GM12872 (cell line): ENCODE measurements around the gene ATP13A4.

ENCODE experiments used
- TF ChIP-seq, protein P1 (sequence below): IDR thresholded peaks from 3 replicates; pipeline ENCODE4 v1.5.1; 2011; ENCODE audit warnings: low read depth, mild to moderate bottlenecking, low read length, moderate library complexity; ENCODE audit not compliant: insufficient read depth

The ATP13A4 gene

DNA sequence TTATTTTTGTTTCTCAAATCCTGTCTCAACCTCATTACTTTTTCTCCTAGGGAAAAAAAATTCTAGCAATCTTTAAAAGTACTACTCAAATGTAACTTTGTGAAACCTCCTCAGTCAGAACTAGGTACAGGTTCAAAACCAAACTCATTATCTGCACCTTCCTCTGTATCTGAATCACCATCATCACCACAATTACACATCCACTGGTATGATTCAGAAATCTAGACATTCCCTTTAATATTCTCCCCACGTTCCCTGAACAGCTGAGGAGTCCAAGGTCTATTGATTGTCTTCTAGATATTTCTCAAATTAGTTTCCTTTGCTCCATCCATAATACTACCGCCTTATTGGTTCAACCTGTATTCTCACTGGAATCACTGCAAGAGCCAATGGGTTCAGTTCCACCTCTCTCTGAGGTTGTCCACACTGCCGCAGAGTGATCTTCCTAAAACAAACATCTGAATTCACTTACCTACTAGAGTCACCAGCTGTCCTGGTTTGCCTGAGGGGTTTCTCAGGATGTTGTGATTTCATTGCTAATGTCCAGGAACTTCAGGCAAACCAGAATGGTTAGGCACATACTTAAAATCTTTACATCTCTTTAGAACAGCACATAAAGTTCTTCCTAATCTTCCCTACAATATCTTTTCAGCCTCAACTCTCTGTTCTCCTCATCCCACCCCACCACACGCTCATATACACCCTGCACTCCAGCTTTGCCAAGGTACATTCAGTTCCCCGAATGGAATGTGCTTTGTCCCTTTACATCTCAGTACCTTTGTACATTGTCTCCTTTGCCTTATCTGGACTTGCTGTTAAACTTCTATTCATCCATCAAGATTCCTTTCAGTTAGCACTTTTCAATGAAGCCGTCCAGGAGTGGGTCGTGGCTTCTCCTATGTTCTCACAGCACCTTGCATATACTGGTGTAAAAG is 24.2 kb downstream of the ATP13A4 start:
- TF ChIP-seq, protein P1, sequence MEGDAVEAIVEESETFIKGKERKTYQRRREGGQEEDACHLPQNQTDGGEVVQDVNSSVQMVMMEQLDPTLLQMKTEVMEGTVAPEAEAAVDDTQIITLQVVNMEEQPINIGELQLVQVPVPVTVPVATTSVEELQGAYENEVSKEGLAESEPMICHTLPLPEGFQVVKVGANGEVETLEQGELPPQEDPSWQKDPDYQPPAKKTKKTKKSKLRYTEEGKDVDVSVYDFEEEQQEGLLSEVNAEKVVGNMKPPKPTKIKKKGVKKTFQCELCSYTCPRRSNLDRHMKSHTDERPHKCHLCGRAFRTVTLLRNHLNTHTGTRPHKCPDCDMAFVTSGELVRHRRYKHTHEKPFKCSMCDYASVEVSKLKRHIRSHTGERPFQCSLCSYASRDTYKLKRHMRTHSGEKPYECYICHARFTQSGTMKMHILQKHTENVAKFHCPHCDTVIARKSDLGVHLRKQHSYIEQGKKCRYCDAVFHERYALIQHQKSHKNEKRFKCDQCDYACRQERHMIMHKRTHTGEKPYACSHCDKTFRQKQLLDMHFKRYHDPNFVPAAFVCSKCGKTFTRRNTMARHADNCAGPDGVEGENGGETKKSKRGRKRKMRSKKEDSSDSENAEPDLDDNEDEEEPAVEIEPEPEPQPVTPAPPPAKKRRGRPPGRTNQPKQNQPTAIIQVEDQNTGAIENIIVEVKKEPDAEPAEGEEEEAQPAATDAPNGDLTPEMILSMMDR, result no peak

DNA sequence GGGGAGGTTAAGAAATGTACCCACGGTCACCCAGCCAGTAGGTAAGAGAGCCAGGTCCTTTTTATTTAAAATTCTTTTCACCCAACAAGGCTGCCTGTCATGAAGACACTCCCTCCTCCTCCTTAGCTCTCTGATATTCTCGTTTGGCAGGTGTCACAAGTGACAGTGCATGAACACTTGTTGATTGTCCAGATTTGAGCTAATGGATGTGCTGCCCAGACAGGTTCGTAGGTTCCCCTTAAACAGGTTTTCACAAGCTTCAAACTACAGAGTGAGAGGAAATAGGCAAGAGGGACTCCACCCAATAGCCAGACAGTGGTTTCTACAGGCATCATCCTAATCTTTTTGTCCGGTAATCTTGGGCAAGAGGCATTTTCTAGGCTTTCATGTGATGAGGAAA is 32.2 kb downstream of the ATP13A4 start:
- TF ChIP-seq, protein P1, result no peak

DNA sequence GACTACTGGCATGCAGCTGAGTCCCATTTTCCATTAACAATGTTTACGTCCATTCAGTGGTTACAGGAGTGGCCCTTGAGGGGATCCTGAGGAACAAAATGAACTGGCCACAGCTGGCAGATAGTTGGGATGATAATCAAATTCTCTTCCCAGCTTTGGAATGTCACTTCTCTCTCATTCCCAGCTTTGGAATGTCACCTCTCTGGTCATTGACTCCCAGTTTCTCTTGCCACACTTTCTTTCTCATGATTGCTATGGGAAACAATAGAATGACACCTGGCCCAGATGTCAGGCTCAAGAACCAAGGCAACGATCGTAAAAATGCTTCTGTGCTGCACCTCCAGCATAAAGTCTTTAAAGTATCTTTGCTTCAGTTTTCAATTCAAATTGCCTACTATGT is 34.0 kb downstream of the ATP13A4 start:
- TF ChIP-seq, protein P1, result no peak

DNA sequence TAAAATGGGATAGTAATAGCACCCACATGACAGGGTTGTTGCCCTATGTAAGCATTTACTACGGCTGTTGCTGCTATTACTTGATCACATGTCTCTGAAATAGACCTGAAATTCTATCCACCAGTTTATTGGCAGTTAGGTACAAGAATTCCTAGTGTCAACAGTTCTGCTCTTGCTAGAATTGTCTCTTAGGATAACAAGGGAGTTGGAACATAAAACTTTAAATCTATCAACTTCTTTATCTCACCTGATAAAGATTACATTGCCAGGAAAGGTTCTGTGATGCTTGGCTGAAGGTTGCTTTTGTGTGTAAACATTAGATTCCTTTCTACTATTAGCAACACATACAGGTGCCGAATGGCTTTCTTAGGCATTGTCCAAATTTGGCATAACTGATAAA is 38.7 kb downstream of the ATP13A4 start:
- TF ChIP-seq, protein P1, result no peak

DNA sequence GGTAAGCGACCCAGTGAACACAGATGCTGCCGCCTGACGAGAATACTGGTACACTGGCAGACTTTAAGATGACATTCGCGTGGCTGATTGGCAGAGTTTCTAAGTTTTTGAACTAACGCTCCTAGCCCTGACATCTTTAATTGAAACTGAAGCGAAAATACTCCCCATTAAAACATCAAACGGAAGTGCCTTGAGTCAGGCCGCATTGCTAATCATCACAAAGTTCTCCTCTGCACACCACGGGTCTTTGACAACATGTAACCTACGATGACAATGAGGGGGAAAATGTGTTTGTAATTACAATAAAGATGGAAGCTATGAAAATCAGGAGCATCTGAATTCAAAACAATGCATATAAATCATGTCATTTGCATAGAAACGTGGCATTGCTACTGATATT is 44.5 kb downstream of the ATP13A4 start:
- TF ChIP-seq, protein P1, result no peak

DNA sequence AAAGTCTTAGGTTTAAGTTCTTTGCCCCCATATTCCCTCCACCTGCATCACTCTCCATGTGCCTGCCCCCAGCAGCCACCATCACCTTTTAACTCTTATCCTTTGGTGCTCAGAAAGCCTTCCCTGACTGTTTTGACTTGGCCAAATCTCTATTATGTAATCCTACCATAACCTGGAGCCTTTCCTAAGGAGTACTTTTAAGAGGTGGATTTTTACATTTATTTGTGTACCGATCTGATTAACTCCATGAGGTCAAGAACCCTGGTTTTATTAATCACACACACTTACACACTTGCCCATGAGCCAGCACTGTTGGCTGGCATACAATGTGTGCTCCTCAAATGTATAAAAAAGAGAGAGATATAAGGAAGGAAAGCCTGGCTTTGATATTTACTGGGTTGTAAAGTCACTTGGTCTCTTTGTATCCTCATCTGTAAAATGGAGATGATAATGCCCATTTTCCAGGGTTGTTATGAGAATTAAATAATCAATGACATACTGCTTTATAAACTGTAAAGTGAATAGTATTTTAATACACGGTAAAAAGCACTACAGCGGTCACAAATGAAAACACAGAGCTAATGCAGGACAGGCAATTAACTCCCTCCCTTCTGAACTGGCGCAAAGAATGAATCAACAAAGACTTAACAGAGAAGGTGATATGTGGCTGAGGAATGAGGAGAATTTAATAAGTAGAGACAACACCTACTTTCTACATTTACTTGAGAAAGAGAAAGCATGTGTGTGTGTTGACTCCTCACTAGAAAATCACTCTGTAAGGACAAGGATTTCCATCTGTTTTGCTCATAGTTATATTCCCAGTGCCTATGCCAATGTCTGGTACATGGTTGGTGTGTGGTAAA is 45.4 kb downstream of the ATP13A4 start:
- TF ChIP-seq, protein P1, result no peak

DNA sequence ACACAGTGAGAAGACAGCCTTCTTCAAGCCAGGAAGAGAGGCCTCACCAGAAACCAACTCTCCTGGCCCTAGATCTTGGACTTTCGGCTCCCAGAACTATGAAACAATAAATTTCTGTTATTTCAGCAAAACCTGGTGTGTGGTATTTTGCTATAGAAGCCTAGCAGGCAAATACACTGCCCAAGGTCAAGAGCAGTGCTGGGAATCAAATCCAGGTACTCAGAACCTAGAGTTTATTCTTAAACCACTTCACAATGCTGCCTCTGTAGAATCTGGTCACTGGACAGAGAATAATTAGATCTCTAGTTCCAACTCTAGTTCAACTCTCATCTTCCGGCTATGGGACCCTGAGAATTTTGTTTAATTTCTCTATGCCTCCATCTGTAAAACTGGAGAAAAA is 46.6 kb downstream of the ATP13A4 start:
- TF ChIP-seq, protein P1, result no peak
